Measurements from ENCODE around the gene CHCHD2.
"Not testable (repeated sequence)": the region's sequence is repeated elsewhere in the genome, so short reads cannot be mapped to it uniquely, and the experiment has no call there.

GRCh38 chr7:56131062-56131461 is 24.8 kb upstream of the CHCHD2 start:
- TF ChIP-seq FOXP2 (optimal IDR thresholded peaks at IDR 0.05; ENCODE audit: control extremely low read depth, extremely low read length, insufficient read depth); POLR2AphosphoS5 (IDR thresholded peaks at IDR 0.05; ENCODE audit: borderline replicate concordance, low read depth, low read length): not testable (repeated sequence)

Measured in SK-N-MC (cell line).